ENCODE data around the gene MAP3K21.

MAP3K21 gene

GRCh38 chr1:233406994-233407631 is 79.6 kb downstream of the MAP3K21 start:
- ChIA-PET POLR2A (no interaction called here), CTCF (interaction anchor here (1.4 kb wide), 1 partner anchor 43 kb away, joined by 8 read pairs; no protein-coding TSS in a partner anchor)
- Histone ChIP-seq H3K9me3 (ENCODE audit: control insufficient read depth, insufficient read depth, low read depth, low read length) (no peaks in the 10 kb centered on the region; the same call in 1 of the 2 replicates), H3K4me3 (ENCODE audit: low read depth, low read length) (no peak overlapping the region), H3K27ac (ENCODE audit: extremely low read depth, low read depth, low read length) (no peak overlapping the region), H3K36me3 (ENCODE audit: control insufficient read depth in 2 of 2, insufficient read depth in 1 of 2, low read length in 2 of 2) (no peaks in the 10 kb centered on the region), H3K4me1 (ENCODE audit: control insufficient read depth, insufficient read depth, low read length) (no peaks in the 10 kb centered on the region)
- TF ChIP-seq, protein P1, sequence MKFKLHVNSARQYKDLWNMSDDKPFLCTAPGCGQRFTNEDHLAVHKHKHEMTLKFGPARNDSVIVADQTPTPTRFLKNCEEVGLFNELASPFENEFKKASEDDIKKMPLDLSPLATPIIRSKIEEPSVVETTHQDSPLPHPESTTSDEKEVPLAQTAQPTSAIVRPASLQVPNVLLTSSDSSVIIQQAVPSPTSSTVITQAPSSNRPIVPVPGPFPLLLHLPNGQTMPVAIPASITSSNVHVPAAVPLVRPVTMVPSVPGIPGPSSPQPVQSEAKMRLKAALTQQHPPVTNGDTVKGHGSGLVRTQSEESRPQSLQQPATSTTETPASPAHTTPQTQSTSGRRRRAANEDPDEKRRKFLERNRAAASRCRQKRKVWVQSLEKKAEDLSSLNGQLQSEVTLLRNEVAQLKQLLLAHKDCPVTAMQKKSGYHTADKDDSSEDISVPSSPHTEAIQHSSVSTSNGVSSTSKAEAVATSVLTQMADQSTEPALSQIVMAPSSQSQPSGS (tag by site-specific recombination; IDR thresholded peaks at IDR 0.05; ENCODE audit: low read depth) = peak; percentile 86
- TF ChIP-seq ZEB2 (tag by site-specific recombination; IDR thresholded peaks at IDR 0.05) (no peak), ZBTB8A (tag by site-specific recombination; IDR thresholded peaks at IDR 0.05) (no peak), TRIM28 (IDR thresholded peaks at IDR 0.05; ENCODE audit: borderline replicate concordance, low read length) (no peak), ZBTB21 (tag by site-specific recombination; IDR thresholded peaks at IDR 0.05) (peak; percentile 32; the same call in 1 of the 2 replicates), REST (tag by site-specific recombination; IDR thresholded peaks at IDR 0.05) (no peak)
- TF ChIP-seq, protein P2, sequence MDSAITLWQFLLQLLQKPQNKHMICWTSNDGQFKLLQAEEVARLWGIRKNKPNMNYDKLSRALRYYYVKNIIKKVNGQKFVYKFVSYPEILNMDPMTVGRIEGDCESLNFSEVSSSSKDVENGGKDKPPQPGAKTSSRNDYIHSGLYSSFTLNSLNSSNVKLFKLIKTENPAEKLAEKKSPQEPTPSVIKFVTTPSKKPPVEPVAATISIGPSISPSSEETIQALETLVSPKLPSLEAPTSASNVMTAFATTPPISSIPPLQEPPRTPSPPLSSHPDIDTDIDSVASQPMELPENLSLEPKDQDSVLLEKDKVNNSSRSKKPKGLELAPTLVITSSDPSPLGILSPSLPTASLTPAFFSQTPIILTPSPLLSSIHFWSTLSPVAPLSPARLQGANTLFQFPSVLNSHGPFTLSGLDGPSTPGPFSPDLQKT (IDR thresholded peaks at IDR 0.05; ENCODE audit: borderline replicate concordance, low read depth, low read length) = no peak

DNA sequence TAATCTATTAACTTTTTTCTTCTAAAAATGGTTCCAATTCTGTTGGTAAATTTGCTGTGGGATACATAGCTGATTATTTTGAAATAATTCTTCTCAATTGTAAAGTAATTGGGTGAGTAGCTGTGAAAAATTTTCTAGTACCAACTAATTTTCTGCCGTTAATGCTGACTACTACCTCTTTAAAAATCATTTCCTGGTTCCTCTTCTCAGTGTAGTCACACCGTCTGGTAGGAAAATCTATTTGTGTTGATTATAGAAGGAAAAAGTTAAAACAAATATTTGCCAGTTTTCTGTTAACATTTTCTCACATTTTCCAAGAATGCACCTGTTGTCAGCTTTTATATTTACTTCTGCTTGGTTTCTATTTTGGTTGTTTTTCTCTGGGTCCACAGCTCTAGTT is 82.0 kb downstream of the MAP3K21 start:
- Histone ChIP-seq H3K4me1 (ENCODE audit: control insufficient read depth, insufficient read depth, low read length) (no peaks in the 10 kb centered on the region), H3K36me3 (ENCODE audit: control insufficient read depth in 2 of 2, insufficient read depth in 1 of 2, low read length in 2 of 2) (no peaks in the 10 kb centered on the region), H3K4me3 (ENCODE audit: low read depth, low read length) (no peak overlapping the region), H3K9me3 (ENCODE audit: control insufficient read depth, insufficient read depth, low read depth, low read length) (no peaks in the 10 kb centered on the region; the same call in 1 of the 2 replicates), H3K27ac (ENCODE audit: extremely low read depth, low read depth, low read length) (no peak overlapping the region)
- ChIA-PET POLR2A (no interaction called here), CTCF (interaction anchor here (0.7 to 1.9 kb wide), 4 partner anchors 10 to 31 kb away, joined by 4 to 8 read pairs (median 4); no protein-coding TSS in a partner anchor)
- TF ChIP-seq SCRT2 (tag by site-specific recombination; IDR thresholded peaks at IDR 0.05) (peak; percentile 28; the same call in 1 of the 2 replicates), PRDM4 (tag by site-specific recombination; IDR thresholded peaks at IDR 0.05) (no peak)

GRCh38 chr1:233410906-233411305 is 83.4 kb downstream of the MAP3K21 start:
- Histone ChIP-seq H3K4me3 (ENCODE audit: low read depth, low read length) (no peak overlapping the region), H3K27ac (ENCODE audit: extremely low read depth, low read depth, low read length) (no peak overlapping the region), H3K4me1 (ENCODE audit: control insufficient read depth, insufficient read depth, low read length) (no peaks in the 10 kb centered on the region), H3K36me3 (ENCODE audit: control insufficient read depth in 2 of 2, insufficient read depth in 1 of 2, low read length in 2 of 2) (no peaks in the 10 kb centered on the region), H3K9me3 (ENCODE audit: control insufficient read depth, insufficient read depth, low read depth, low read length) (no peaks in the 10 kb centered on the region; the same call in 1 of the 2 replicates)
- POLR2A ChIA-PET = no interaction called here
- CTCF ChIA-PET = interaction anchor here (0.6 to 1.9 kb wide), 6 partner anchors 15 to 915 kb away, joined by 3 to 8 read pairs (median 4); no protein-coding TSS in a partner anchor
- TF ChIP-seq ZNF785 (tag by site-specific recombination; IDR thresholded peaks at IDR 0.05) (no peak), ZNF132 (tag by site-specific recombination; IDR thresholded peaks at IDR 0.05; ENCODE audit: borderline replicate concordance) (no peak), KLF1 (tag by site-specific recombination; IDR thresholded peaks at IDR 0.05) (no peak), ZNF184 (tag by site-specific recombination; IDR thresholded peaks at IDR 0.05) (no peak), ZBTB1 (tag by site-specific recombination; IDR thresholded peaks at IDR 0.05) (no peak), ZNF488 (tag by site-specific recombination; IDR thresholded peaks at IDR 0.05) (no peak), ZNF530 (tag by site-specific recombination; IDR thresholded peaks at IDR 0.05; ENCODE audit: low read depth) (no peak), ZNF600 (tag by site-specific recombination; IDR thresholded peaks at IDR 0.05) (no peak), ZNF560 (tag by site-specific recombination; IDR thresholded peaks at IDR 0.05; ENCODE audit: borderline replicate concordance) (no peak), ZNF302 (tag by site-specific recombination; IDR thresholded peaks at IDR 0.05; ENCODE audit: low read depth) (no peak), ZNF416 (tag by site-specific recombination; IDR thresholded peaks at IDR 0.05) (no peak), ZNF155 (tag by site-specific recombination; IDR thresholded peaks at IDR 0.05) (no peak), ZNF24 (tag by site-specific recombination; IDR thresholded peaks at IDR 0.05) (no peak)

Data from HEK293 (cell line).